Neural cell (in vitro differentiated cells): ENCODE measurements around the gene TGM1. TPM values are rescaled to one million over a fixed set of nuclear protein-coding genes. Genes with fewer than 3 reads are reported as not detected.

ENCODE experiments used
- H2AFZ ChIP-seq: fragments of 200-600, 300-800 bp; sonication (generic), shearing (Covaris generic); 2 replicates; pipeline ENCODE4 v1.6.0; 2014; ENCODE audit warnings: low read depth, mild to moderate bottlenecking, antibody characterized with exemption, low read length, moderate library complexity
- H3F3A ChIP-seq: fragments of 200-600 bp; shearing (Covaris generic); 2 replicates; pipeline ENCODE4 v1.6.1; 2016; ENCODE audit warnings: mild to moderate bottlenecking, moderate library complexity, mixed read lengths, antibody characterized with exemption, low read length; ENCODE audit not compliant: insufficient read depth, poor library complexity, severe bottlenecking
- H3K27ac ChIP-seq: fragments of 200-600, 300-800 bp; sonication (generic), shearing (Covaris generic); 2 replicates; pipeline ENCODE4 v1.5.1; 2014; ENCODE audit warnings: mild to moderate bottlenecking, low read length, moderate library complexity
- H3K27me3 ChIP-seq: fragments of 300-800, 200-600 bp; sonication (generic), shearing (Covaris generic); 2 replicates; pipeline ENCODE4 v1.6.0; 2014; ENCODE audit warnings: mild to moderate bottlenecking, low read depth, low read length, moderate library complexity; ENCODE audit not compliant: insufficient read depth
- H3K36me3 ChIP-seq: fragments of 300-800, 200-600 bp; sonication (generic), shearing (Covaris generic); 2 replicates; pipeline ENCODE4 v1.5.1; 2014; ENCODE audit warnings: mild to moderate bottlenecking, antibody characterized with exemption, low read length, moderate library complexity; ENCODE audit not compliant: insufficient read depth
- H3K4me2 ChIP-seq: fragments of 300-800, 200-600 bp; sonication (generic), shearing (Covaris generic); 2 replicates; pipeline ENCODE4 v1.6.0; 2014; ENCODE audit warnings: mild to moderate bottlenecking, low read length
- H3K4me3 ChIP-seq: fragments of 300-800, 200-600 bp; sonication (generic), shearing (Covaris generic); 2 replicates; pipeline ENCODE4 v1.5.1; 2014; ENCODE audit warnings: mild to moderate bottlenecking, low read length, moderate library complexity
- H3K79me2 ChIP-seq: fragments of 200-600 bp; shearing (Covaris generic); replicated peaks from 2 replicates; pipeline ENCODE4 v1.6.0; 2014; ENCODE audit warnings: mild to moderate bottlenecking, low read length, moderate library complexity; ENCODE audit not compliant: insufficient read depth
- H3K9ac ChIP-seq: fragments of 300-800, 200-600 bp; sonication (generic), shearing (Covaris generic); 2 replicates; pipeline ENCODE4 v1.6.1; 2016; ENCODE audit warnings: mild to moderate bottlenecking, low read length, mixed read lengths
- H3K9me2 ChIP-seq: fragments of 200-600 bp; shearing (Covaris generic); 2 replicates; pipeline ENCODE4 v1.6.1; 2016; ENCODE audit warnings: mild to moderate bottlenecking, low read length, mixed read lengths; ENCODE audit not compliant: insufficient read depth
- H3K9me3 ChIP-seq: fragments of 200-600, 300-800 bp; sonication (generic), shearing (Covaris generic); 2 replicates; pipeline ENCODE4 v1.6.1; 2016; ENCODE audit warnings: mild to moderate bottlenecking, mixed run types, low read length, moderate library complexity, mixed read lengths
- H4K20me1 ChIP-seq: fragments of 200-600 bp; shearing (Covaris generic); 2 replicates; pipeline ENCODE4 v1.6.1; 2016; ENCODE audit warnings: mild to moderate bottlenecking, mixed run types; ENCODE audit not compliant: insufficient read depth
- CTCF ChIP-seq: fragments of 450-650 bp; IDR thresholded peaks from 2 replicates; pipeline ENCODE4 v1.5.1; 2014; ENCODE audit warnings: antibody characterized with exemption, mild to moderate bottlenecking, moderate library complexity; ENCODE audit not compliant: poor library complexity, severe bottlenecking
- EP300 ChIP-seq: fragments of 450-650 bp; conservative IDR thresholded peaks from 2 replicates; pipeline ENCODE4 v1.6.1; 2014; ENCODE audit warnings: antibody characterized with exemption, mild to moderate bottlenecking, moderate library complexity; ENCODE audit not compliant: poor library complexity, severe bottlenecking
- EZH2 ChIP-seq: fragments of 200-600, 300-800 bp; shearing (Covaris generic), sonication (generic); IDR thresholded peaks from 2 replicates; pipeline ENCODE4 v1.6.1; 2014; ENCODE audit warnings: antibody characterized with exemption, low read length, borderline replicate concordance, mild to moderate bottlenecking; ENCODE audit not compliant: insufficient read depth, poor library complexity, severe bottlenecking
- MXI1 ChIP-seq: fragments of 450-650 bp; conservative IDR thresholded peaks from 2 replicates; pipeline ENCODE4 v1.6.1; 2014; ENCODE audit warnings: antibody characterized with exemption, mild to moderate bottlenecking; ENCODE audit not compliant: poor library complexity, severe bottlenecking
- POLR2AphosphoS5 ChIP-seq: IDR thresholded peaks from 2 replicates; pipeline ENCODE4 v1.6.1; 2012
- RAD21 ChIP-seq: fragments of 450-650 bp; conservative IDR thresholded peaks from 2 replicates; pipeline ENCODE4 v1.6.1; 2014; ENCODE audit warnings: antibody characterized with exemption, mild to moderate bottlenecking, moderate library complexity
- SMC3 ChIP-seq: fragments of 450-650 bp; conservative IDR thresholded peaks from 2 replicates; pipeline ENCODE4 v1.6.1; 2014; ENCODE audit warnings: antibody characterized with exemption, mild to moderate bottlenecking, moderate library complexity; ENCODE audit not compliant: poor library complexity
- TAF1 ChIP-seq: IDR thresholded peaks from 2 replicates; pipeline ENCODE4 v1.6.1; 2012; ENCODE audit warnings: low read depth
- polyA plus RNA-seq: library from polyadenylated mRNA; depleted of rRNA; stranded (reverse); fragments of >200 nt; gene quantifications from 2 replicates; pipeline ENCODE4 v1.2.3, GENCODE V29; 2014
- TF ChIP-seq, protein P1 (sequence below): IDR thresholded peaks from 2 replicates; pipeline ENCODE4 v1.6.1; 2012; ENCODE audit warnings: borderline replicate concordance

TGM1 gene
- polyA plus RNA-seq, 1 donor from 2014 or later, result 3.6 TPM

- no peak within 1 kb of the TSS for H3K9ac ChIP-seq
- H2AFZ ChIP-seq, result no peak within 1 kb of the TSS
- H3K36me3 ChIP-seq, result no peaks in the 10 kb centered on the region
Measured at GRCh38 chr14:24307575-24308341, 44.8 kb upstream of the TGM1 start, which contains the start of gene CIDEB. Gene CIDEB (minus strand): TSS chr14:24307977. CDS start chr14:24307858, 119 bp downstream.

GRCh38 chr14:24307156-24307574, 44.2 kb upstream of the TGM1 start:
- Histone ChIP-seq H3K36me3 (no peaks in the 10 kb centered on the region), H3K4me3 (no peak overlapping the region), H2AFZ (no peak overlapping the region), H3F3A (no peaks in the 10 kb centered on the region), H3K9me2 (no peaks in the 10 kb centered on the region), H4K20me1 (no peaks in the 10 kb centered on the region), H3K4me2 (no peak overlapping the region), H3K27me3 (no peaks in the 10 kb centered on the region), H3K27ac (no peak overlapping the region), H3K9me3 (no peaks in the 10 kb centered on the region), H3K79me2 (no peaks in the 10 kb centered on the region), H3K9ac (no peak overlapping the region)
- TF ChIP-seq RAD21, result no peak
- TF ChIP-seq EP300, result no peak

More at GRCh38 chr14:24307575-24308341, 44.8 kb upstream of the TGM1 start, which contains the start of gene CIDEB:
- Histone ChIP-seq H4K20me1 (no peaks in the 10 kb centered on the region), H3K9me3 (no peaks in the 10 kb centered on the region), H3K79me2 (no peaks in the 10 kb centered on the region), H3F3A (no peaks in the 10 kb centered on the region), H3K4me2 (no peak within 1 kb of the TSS), H3K4me3 (no peak within 1 kb of the TSS), H3K9me2 (no peaks in the 10 kb centered on the region), H3K27me3 (no peaks in the 10 kb centered on the region), H3K27ac (no peak within 1 kb of the TSS)
- TF ChIP-seq CTCF (peak; percentile 89), SMC3 (peak; percentile 75), TAF1 (no peak), EZH2 (no peak), POLR2AphosphoS5 (no peak), RAD21 (peak; percentile 63), EP300 (no peak), MXI1 (no peak)
- TF ChIP-seq, protein P1, sequence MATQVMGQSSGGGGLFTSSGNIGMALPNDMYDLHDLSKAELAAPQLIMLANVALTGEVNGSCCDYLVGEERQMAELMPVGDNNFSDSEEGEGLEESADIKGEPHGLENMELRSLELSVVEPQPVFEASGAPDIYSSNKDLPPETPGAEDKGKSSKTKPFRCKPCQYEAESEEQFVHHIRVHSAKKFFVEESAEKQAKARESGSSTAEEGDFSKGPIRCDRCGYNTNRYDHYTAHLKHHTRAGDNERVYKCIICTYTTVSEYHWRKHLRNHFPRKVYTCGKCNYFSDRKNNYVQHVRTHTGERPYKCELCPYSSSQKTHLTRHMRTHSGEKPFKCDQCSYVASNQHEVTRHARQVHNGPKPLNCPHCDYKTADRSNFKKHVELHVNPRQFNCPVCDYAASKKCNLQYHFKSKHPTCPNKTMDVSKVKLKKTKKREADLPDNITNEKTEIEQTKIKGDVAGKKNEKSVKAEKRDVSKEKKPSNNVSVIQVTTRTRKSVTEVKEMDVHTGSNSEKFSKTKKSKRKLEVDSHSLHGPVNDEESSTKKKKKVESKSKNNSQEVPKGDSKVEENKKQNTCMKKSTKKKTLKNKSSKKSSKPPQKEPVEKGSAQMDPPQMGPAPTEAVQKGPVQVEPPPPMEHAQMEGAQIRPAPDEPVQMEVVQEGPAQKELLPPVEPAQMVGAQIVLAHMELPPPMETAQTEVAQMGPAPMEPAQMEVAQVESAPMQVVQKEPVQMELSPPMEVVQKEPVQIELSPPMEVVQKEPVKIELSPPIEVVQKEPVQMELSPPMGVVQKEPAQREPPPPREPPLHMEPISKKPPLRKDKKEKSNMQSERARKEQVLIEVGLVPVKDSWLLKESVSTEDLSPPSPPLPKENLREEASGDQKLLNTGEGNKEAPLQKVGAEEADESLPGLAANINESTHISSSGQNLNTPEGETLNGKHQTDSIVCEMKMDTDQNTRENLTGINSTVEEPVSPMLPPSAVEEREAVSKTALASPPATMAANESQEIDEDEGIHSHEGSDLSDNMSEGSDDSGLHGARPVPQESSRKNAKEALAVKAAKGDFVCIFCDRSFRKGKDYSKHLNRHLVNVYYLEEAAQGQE, result no peak
